MCF 10A (cell line): ENCODE measurements around the gene UGT1A1. TPM values are rescaled to one million over a fixed set of nuclear protein-coding genes. Genes with fewer than 3 reads are reported as not detected.

Source experiments
- BruUV-seq: library from RNA; stranded (reverse); fragments of 400-500 nt; replicated peaks from 2 replicates; lab custom pipeline; 2021; lab: Mats Ljungman, UMichigan
- CTCF ChIA-PET: fragments of 300-600 bp; sonication (Branson Sonifier 250); formaldehyde crosslinking; extraction: SDS; loops from one replicate; lab custom pipeline; 2021; ENCODE audit warnings: antibody characterized with exemption, inconsistent platforms; lab: Yijun Ruan, JAX
- POLR2A ChIA-PET: fragments of 300-600, 350-650 bp; sonication (Branson Sonifier 250); formaldehyde crosslinking; extraction: SDS; loops from one replicate; lab custom pipeline; 2020; ENCODE audit warnings: antibody characterized with exemption, inconsistent platforms; lab: Yijun Ruan, JAX
- DNase-seq: peaks from one replicate; pipeline ENCODE4 v3.0.0-alpha.2; 2018; ENCODE audit not compliant: unreplicated experiment
- H3K27ac Mint-ChIP-seq: one replicate; pipeline ENCODE4 v1.8.0; 2022; ENCODE audit warnings: mild to moderate bottlenecking, low read depth, mixed read lengths; ENCODE audit not compliant: unreplicated experiment
- H3K27me3 Mint-ChIP-seq: one replicate; pipeline ENCODE4 v1.8.0; 2022; ENCODE audit warnings: mixed read lengths; ENCODE audit not compliant: insufficient read depth, unreplicated experiment
- H3K36me3 Mint-ChIP-seq: one replicate; pipeline ENCODE4 v1.8.0; 2022; ENCODE audit warnings: mild to moderate bottlenecking, moderate library complexity, mixed read lengths; ENCODE audit not compliant: insufficient read depth, unreplicated experiment
- H3K4me1 Mint-ChIP-seq: one replicate; pipeline ENCODE4 v1.8.0; 2022; ENCODE audit warnings: mixed read lengths; ENCODE audit not compliant: insufficient read depth, unreplicated experiment
- H3K4me3 Mint-ChIP-seq: one replicate; pipeline ENCODE4 v1.8.0; 2022; ENCODE audit warnings: mild to moderate bottlenecking, moderate library complexity, mixed read lengths; ENCODE audit not compliant: unreplicated experiment
- H3K9me3 Mint-ChIP-seq: one replicate; pipeline ENCODE4 v1.8.0; 2022; ENCODE audit warnings: mixed read lengths; ENCODE audit not compliant: unreplicated experiment
- intact Hi-C: fragments of 100-400 bp; cut with micrococcal nuclease; formaldehyde crosslinking; loops from 2 replicates; pipeline ENCODE4 v1.14.1; 2022
- total RNA-seq: library from RNA; stranded (reverse); gene quantifications from 2 replicates; pipeline ENCODE4 v1.2.3, GENCODE V29; 2022
- TF ChIP-seq, protein P1 (sequence below): fragments of 200-600 bp; IDR thresholded peaks from one replicate; pipeline ENCODE4 v1.8.0; 2022; ENCODE audit warnings: antibody characterized with exemption, mild to moderate bottlenecking; ENCODE audit not compliant: unreplicated experiment

UGT1A1 gene
- total RNA-seq, 1 experiment from 2014 or later, result not detected

DNA sequence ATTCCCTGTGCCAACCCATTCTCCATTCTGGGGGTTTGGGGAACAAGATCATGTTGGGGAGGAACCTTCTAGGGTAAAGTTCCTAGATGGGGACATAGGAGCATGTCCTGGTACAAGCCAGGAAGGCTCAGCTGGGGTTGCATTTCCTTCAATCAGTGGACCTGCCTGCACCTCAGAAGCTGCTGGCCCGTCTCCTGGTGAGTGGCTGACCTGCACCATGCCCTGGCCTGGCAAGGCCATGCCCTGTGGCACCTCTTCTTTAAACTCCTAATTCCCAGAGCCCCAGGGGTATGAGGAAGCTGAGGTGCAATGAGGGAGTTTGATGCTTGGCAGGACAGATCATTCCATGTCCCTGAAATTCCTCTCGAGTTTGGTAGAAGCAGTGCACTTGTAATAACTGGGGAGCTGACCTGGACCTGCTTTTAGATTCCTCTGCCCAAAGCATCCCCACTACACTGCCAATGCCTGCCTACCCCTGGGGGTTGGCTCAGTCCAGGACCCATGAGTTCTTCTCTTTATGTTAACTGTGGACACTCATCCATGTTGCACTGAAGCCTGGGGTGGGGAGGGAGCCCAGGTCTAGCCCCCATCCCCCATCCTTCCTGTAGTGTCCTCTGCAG is 43.3 kb downstream of the UGT1A1 start:
- Mint-ChIP-seq H3K4me3 (no peak overlapping the region), H3K4me1 (peaks cover 13% of the 10 kb centered on the region), H3K36me3 (no peaks in the 10 kb centered on the region), H3K27me3 (peaks cover 5% of the 10 kb centered on the region), H3K27ac (no peak overlapping the region), H3K9me3 (no peaks in the 10 kb centered on the region)
- CTCF ChIA-PET, result interaction anchor here (0.6 kb wide), 1 partner anchor 252 kb away, joined by 3 read pairs; no protein-coding TSS in a partner anchor
- DNase-seq, result no peak
- POLR2A ChIA-PET, result interaction anchor here (0.6 kb wide), 1 partner anchor 24 kb away, joined by 3 read pairs; no protein-coding TSS in a partner anchor
- TF ChIP-seq, protein P1, sequence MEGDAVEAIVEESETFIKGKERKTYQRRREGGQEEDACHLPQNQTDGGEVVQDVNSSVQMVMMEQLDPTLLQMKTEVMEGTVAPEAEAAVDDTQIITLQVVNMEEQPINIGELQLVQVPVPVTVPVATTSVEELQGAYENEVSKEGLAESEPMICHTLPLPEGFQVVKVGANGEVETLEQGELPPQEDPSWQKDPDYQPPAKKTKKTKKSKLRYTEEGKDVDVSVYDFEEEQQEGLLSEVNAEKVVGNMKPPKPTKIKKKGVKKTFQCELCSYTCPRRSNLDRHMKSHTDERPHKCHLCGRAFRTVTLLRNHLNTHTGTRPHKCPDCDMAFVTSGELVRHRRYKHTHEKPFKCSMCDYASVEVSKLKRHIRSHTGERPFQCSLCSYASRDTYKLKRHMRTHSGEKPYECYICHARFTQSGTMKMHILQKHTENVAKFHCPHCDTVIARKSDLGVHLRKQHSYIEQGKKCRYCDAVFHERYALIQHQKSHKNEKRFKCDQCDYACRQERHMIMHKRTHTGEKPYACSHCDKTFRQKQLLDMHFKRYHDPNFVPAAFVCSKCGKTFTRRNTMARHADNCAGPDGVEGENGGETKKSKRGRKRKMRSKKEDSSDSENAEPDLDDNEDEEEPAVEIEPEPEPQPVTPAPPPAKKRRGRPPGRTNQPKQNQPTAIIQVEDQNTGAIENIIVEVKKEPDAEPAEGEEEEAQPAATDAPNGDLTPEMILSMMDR, result no peak
- BruUV-seq, result no TSS peak
- intact Hi-C loops, result no loop called here

DNA sequence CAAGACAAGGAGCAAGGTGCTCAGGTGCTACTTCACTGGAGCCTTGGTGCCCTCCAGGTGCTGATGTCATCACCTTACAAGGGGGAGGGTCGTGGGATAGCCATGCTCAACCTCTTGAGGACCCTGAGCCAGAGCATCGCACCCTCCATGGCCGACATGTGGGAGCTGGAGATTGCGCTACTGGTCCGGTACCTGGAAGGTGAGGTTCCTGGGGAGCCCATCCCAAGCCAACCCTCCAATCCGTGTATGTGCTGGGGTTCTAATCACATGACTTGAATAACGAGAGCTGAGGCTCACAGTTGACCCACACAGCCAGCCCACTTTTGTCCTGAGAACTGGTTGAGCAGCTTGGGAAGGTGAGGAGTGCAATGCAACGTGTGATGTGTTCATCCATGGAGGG is 43.9 kb downstream of the UGT1A1 start:
- no peaks in the 10 kb centered on the region for H3K27me3 Mint-ChIP-seq
- H3K4me3 Mint-ChIP-seq, result no peak overlapping the region
- no peaks in the 10 kb centered on the region for H3K36me3 Mint-ChIP-seq
- H3K9me3 Mint-ChIP-seq, result no peaks in the 10 kb centered on the region
- POLR2A ChIA-PET, result no interaction called here
- CTCF ChIA-PET, result interaction anchor here (0.6 kb wide), 1 partner anchor 253 kb away, joined by 3 read pairs; no protein-coding TSS in a partner anchor
- intact Hi-C loops, result no loop called here
- H3K27ac Mint-ChIP-seq, result no peak overlapping the region
- H3K4me1 Mint-ChIP-seq, result peaks cover 13% of the 10 kb centered on the region
- BruUV-seq, result no TSS peak
- TF ChIP-seq, protein P1, result no peak
- no peak for DNase-seq

DNA sequence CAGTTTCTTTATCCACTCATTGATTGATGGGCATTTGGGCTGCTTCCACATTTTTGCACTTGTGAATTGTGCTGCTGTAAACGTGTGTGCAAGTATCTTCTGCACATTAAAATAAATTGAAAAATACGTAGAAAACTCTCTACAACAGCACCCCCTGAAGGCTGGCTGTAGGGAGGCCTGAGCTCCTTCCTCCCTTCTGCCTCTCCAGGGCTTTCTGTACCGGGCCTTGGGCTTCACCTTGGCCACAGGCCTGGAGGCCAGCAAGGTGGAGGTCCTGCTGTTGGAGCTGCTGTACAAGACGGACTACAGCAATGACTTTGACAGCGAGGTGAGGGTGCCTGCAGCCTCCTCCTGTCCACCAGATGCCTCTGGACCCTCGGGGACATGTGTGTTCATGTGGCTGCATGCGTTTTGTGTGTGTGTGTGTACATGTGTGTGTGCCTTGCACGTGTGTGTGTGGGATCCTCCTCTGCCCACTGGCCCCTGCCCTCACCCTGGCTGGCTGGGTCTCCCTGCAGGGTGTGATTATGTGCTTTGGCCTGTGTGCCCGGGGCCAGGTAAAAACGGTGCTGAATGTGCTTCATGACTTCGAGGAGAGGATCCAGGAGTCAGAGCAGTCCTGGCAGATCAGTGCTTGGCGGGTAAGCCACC is 47.3 kb downstream of the UGT1A1 start:
- no peaks in the 10 kb centered on the region for H3K36me3 Mint-ChIP-seq
- H3K4me1 Mint-ChIP-seq, result no peaks in the 10 kb centered on the region
- peaks cover 13% of the 10 kb centered on the region for H3K27me3 Mint-ChIP-seq
- TF ChIP-seq, protein P1, result no peak
- H3K4me3 Mint-ChIP-seq, result no peak overlapping the region
- ChIA-PET CTCF (no interaction called here), POLR2A (no interaction called here)
- H3K27ac Mint-ChIP-seq, result no peak overlapping the region
- BruUV-seq, result no TSS peak
- H3K9me3 Mint-ChIP-seq, result no peaks in the 10 kb centered on the region
- intact Hi-C loops, result no loop called here
- DNase-seq, result peak; percentile 9

DNA sequence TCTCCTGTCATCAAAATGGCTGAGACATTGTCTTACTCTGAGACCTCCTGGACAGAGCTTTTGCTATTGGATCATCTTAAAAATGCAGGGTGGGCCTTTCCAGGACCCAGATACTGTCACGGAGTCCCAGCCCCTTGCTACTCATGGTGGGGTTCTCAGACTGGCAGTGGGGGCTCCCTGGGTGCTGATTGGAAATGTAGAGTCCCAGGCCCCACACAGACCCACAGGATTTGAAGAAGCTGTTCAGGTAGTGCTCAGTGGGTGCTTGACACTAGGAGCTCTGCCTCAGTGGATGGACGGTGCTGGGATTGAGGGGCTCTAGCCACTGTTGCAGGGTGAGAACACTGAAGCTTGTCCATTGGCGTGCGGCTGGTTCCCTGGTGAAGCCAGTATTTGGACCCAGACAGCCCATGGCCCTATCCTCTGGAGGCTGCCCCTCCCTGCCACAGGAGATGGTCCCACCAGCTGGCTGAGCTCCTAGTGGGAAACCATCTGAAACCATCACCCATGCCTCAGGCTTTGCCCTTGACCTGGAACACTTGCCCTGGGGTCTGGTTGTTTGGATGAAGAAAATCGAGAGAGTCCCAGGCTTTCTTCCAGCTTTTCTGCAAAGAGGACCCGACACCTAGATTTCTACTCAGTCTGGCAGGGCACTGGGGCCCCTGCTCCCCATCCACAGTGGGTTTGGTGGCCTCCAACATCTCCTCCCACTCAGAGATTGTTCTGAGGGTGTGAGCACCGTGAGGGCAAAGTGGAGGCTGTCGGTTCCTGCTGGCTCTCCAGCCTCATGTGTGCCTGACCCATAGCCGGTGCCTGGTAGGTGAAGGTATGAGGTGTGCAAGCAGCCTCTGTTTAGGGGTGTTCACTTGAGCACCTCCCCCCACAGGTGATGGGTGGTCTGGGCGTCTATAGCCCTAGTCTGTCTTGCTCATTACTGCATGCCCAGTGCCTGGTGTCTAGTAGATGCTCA is 48.2 kb downstream of the UGT1A1 start:
- CTCF ChIA-PET, result no interaction called here

More for the DNA sequence above, 48.2 kb downstream of the UGT1A1 start:
- no peaks in the 10 kb centered on the region for H3K4me1 Mint-ChIP-seq
- H3K4me3 Mint-ChIP-seq, result no peak overlapping the region
- no peak for DNase-seq
- H3K27me3 Mint-ChIP-seq, result peaks cover 13% of the 10 kb centered on the region
- H3K36me3 Mint-ChIP-seq, result no peaks in the 10 kb centered on the region
- POLR2A ChIA-PET, result no interaction called here
- H3K27ac Mint-ChIP-seq, result no peak overlapping the region
- TF ChIP-seq, protein P1, result no peak
- intact Hi-C loops, result no loop called here
- no TSS peak for BruUV-seq
- H3K9me3 Mint-ChIP-seq, result no peaks in the 10 kb centered on the region
